AG09319 (cell line): ENCODE results near the gene PREX1.

Experiments
- DNase-seq: peaks from one replicate; pipeline ENCODE4 v3.0.0-alpha.2; 2010; ENCODE audit warnings: low read depth; ENCODE audit errors: extremely low read depth
- TF ChIP-seq, protein P1 (sequence below): IDR thresholded peaks from 2 replicates; pipeline ENCODE4 v1.5.1; 2011; ENCODE audit warnings: low read depth, mild to moderate bottlenecking, inconsistent platforms, low read length, moderate library complexity

Gene PREX1

DNA sequence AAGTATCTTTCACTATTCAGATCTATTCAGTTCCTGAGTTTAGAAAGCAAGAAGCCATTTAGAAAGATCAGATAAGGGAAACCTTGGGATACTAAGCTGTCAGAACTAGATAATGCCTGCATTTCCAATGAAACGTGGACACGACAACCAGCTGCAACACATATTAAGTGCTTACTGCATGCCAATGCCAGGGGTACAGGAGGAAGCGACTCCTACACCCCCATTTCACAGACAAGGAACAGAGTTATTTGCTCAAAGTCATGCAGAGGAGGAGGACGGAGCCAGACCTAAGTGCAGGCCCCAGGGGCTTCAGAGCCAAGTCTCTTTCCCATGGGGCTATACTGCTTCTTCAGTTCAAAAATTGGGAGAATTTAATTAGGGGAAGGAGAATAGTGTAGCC lies 62.4 kb downstream of the PREX1 start:
- DNase-seq, result no peak
- TF ChIP-seq, protein P1, sequence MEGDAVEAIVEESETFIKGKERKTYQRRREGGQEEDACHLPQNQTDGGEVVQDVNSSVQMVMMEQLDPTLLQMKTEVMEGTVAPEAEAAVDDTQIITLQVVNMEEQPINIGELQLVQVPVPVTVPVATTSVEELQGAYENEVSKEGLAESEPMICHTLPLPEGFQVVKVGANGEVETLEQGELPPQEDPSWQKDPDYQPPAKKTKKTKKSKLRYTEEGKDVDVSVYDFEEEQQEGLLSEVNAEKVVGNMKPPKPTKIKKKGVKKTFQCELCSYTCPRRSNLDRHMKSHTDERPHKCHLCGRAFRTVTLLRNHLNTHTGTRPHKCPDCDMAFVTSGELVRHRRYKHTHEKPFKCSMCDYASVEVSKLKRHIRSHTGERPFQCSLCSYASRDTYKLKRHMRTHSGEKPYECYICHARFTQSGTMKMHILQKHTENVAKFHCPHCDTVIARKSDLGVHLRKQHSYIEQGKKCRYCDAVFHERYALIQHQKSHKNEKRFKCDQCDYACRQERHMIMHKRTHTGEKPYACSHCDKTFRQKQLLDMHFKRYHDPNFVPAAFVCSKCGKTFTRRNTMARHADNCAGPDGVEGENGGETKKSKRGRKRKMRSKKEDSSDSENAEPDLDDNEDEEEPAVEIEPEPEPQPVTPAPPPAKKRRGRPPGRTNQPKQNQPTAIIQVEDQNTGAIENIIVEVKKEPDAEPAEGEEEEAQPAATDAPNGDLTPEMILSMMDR, result no peak

DNA sequence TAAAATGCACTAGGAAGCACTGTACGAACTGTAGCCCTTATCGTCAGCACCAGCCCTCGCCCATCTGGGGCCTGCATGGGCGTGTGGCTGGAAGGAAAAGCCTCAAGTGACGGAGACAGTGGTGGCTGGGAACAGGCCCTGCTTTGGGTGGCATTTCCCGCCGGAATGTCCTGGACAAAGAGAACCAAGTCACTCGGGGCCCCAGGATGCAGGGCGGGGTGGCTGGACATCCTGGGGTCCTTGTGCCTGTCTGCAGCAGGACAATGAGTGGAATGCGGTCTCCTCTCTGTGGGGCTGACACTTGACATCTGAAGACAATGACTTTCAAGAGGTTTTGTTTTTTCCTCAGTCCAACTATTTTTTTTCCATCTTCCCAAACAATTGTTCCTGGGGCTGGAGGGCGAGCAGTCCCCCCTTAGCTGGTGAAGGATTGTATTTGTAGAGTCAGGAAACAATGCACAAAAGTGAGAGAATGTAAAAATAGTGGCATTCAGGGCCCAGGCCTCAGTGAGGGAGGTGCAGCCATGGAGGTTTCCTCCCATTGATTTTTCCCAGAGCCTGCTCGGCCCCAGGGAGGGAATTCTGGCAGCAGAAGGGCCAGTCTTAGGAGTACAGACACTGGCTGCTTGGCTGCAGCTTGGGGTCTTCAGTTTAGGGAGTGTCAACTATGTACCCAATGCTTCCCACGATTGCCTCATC lies 64.4 kb downstream of the PREX1 start:
- TF ChIP-seq, protein P1, result no peak
- DNase-seq, result no peak

DNA sequence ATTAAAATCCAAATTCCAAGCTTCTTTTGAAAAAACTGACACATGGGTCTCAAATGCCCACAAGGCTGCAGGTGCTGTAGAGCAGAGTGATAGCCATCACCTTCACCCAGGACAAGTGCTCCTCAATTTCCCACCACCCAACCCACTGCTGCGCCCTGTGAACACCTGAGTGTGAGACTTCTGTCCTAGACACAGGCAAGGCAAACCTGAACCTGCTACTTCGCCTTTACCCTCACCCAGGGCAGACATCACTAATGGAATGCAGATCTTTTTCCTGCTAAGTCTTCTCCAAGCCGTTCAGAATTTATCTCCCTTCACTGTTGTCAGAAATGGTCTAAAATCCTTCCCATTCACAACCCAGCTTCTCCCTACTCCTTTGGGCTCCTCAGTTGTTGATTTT lies 65.9 kb downstream of the PREX1 start:
- DNase-seq, result no peak
- TF ChIP-seq, protein P1, result no peak

DNA sequence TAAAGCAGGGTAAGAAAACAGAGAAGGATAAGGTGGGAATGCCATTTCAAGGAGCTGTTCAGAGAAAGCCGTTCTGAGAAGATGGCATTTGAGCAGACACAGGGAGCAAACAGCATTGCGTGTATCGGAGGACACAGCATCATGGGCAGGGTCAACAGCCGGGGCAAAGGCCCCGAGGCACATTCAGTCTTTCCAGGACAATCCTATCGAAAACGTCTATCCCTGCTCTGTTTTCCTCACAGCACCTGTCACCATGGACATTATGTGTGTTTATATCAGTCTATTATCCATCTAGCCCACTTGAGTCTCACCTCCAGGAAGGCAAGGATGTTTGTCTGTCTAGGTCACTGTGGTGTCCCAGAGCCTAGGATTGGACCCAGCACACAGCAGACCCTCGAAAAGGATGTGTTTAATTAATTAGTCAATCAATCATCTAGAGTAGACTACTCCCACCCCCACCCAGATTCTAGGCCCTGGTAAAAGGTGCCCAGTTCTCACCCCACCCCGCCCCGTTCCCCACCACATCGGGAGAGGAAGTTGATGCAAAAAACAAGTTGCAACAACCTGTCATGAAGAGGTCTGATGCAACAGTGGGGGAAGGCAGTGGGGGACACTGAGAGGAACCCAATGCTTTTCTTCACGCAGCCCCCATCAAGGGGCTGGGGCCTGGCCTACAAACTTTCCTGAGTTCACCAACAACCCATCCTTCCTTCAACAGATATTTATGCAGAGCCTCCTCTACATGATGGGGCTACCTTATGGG lies 66.6 kb downstream of the PREX1 start:
- TF ChIP-seq, protein P1, result no peak
- DNase-seq, result no peak

DNA sequence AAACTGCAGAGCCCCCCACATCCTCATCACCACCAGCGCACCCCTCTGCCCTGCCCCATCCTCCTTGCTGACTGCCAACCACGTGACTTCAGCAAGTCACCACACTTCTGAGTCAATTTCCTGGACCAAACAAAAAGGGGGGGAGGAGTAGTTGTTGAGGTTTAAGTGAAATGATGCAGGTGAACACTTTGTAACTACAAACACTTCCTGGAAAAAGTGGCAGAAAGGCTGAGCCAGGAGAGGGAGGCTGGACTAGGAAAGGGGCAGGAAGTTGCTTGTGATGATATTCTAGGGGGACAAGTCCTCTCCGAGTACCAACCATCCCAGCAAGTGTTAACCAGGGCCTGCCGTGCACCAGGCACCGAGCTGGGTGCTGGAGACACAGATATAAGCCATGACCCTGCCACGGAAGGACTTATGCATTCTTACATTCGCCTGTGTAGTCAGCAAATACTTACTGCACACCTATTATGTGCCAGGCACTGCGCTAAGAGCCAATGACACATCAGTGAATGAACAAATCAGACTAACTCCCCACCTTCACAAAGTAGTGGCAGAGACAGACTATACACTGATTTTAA lies 67.3 kb downstream of the PREX1 start:
- TF ChIP-seq, protein P1, result no peak
- DNase-seq, result no peak

DNA sequence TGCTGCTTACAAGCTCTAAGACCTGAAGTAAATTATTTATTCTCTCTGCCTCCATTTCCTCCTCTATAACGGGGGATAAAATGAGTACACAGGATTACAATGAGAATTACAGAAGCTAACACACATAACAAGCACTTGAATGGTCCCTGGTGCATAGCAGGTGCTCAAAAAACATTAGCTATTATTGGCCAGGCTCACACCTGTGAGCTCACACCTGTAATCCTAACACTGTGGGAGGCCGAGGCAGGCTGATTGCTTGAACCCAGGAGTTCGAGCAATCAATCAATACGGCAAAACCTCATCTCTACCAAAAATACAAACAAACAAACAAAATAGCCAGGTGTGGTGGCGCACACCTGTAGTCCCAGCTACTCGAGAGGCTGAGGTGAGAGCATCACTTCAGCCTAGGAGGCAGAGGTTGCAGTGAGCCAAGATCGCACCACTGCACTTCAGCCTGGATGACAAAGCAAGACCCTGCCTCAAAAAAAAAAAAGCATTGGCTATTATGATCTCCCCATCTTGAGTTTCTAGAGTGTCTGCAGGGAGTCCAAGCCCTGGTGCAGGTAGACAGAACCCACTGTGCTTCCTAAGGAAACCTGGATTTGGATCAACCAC lies 68.1 kb downstream of the PREX1 start:
- TF ChIP-seq, protein P1, result no peak
- DNase-seq, result no peak
